ENCODE measurements around the gene PI16.

GRCh38 chr6:37005827-37006567, 51.5 kb downstream of the PI16 start:
- TF ChIP-seq CTCF (IDR thresholded peaks at IDR 0.05), result no peak
- TF ChIP-seq POLR2A (IDR thresholded peaks at IDR 0.05), result no peak

Measured in esophagus squamous epithelium (tissue), 4 donors.